Right lobe of liver (tissue), 6 donors: ENCODE results near the gene BEST4. TPM values are rescaled to one million over a fixed set of nuclear protein-coding genes. Genes with fewer than 3 reads are reported as not detected.
"Not testable (repeated sequence)": the region's sequence is repeated elsewhere in the genome, so short reads cannot be mapped to it uniquely, and the experiment has no call there.

Experiments used
- ATAC-seq, 4 donors: fragments of 200-7000 bp; cut with Tn5 transposase; one replicate each; pipeline ENCODE4 v1.9.1; 2020; ENCODE audit warnings: mild to moderate bottlenecking in 4 of 4, moderate library complexity in 4 of 4
- DNase-seq, 3 donors: peaks; one replicate each; pipeline ENCODE4 v3.0.0-alpha.2; 2020
- H3K27ac ChIP-seq, 3 donors: fragments of 200-600 bp; one replicate each; pipeline ENCODE4 v1.8.0; 2022
- H3K27me3 ChIP-seq, 2 donors: fragments of 200-600 bp; one replicate each; pipeline ENCODE4 v1.8.0; 2022
- H3K36me3 ChIP-seq, 4 donors: fragments of 200-600 bp; sonication (generic) in 1 of 4; one replicate each; pipeline versions ENCODE4 v1.5.1 to v1.8.0; 2017 to 2022; ENCODE audit warnings: control low read depth in 1 of 4
- H3K4me1 ChIP-seq, 4 donors: fragments of 200-600 bp; sonication (generic) in 1 of 4; one replicate each; pipeline versions ENCODE4 v1.5.1 to v1.8.0; 2017 to 2022; ENCODE audit warnings: control low read depth in 1 of 4
- H3K4me3 ChIP-seq, 3 donors: fragments of 200-600 bp; one replicate each; pipeline ENCODE4 v1.8.0; 2022
- H3K9me3 ChIP-seq, 4 donors: fragments of 200-600 bp; sonication (generic) in 1 of 4; one replicate each; pipeline versions ENCODE4 v1.5.1 to v1.8.0; 2017 to 2022; ENCODE audit warnings: control low read depth in 1 of 4
- POLR2A ChIP-seq: fragments of 450-650 bp; IDR thresholded peaks from one replicate; pipeline ENCODE4 v1.6.1; 2017; ENCODE audit warnings: antibody characterized with exemption, mild to moderate bottlenecking
- WGBS: methylation state at CpG from one replicate; pipeline ENCODE4 v1.1.6; 2018; ENCODE audit warnings: low coverage, low lambda C conversion rate; ENCODE audit not compliant: insufficient coverage; ENCODE audit errors: missing lambda C conversion rate; 5-methylcytosine and 5-hydroxymethylcytosine counted together
- intact Hi-C, 2 donors: fragments of 100-400 bp; cut with DNase I; formaldehyde crosslinking; loops; one replicate each; pipeline versions ENCODE4 v1.11.2 to v1.14.1; 2022
- total RNA-seq, 6 experiments: library from RNA; depleted of rRNA in 2 of 6; stranded (reverse); fragments of >200 nt in 2 of 6; fragmentation: NEBNext Ultra II Directional in 3 of 6; extraction: Animal tissue kit (Norgen Biotek cat#: 25700) in 3 of 6; gene quantifications; one replicate each; pipeline versions ENCODE4 v1.1.0 to v1.2.4, GENCODE V29; 2016 to 2023
- TF ChIP-seq, protein P1 (sequence below), 4 donors: fragments of 200-600 bp in 3 of 4; fragments of 450-650 bp in 1 of 4; IDR thresholded peaks; one replicate each; pipeline versions ENCODE4 v1.5.1 to v1.8.0; 2016 to 2022; ENCODE audit warnings: antibody characterized with exemption in 4 of 4, mild to moderate bottlenecking in 2 of 4
- donor health status: DM: no; HTN: yes; CAD: no.
- donor health status: DM: no; HTN: no; CAD: no.
- donor health status: DM: no; HTN: no; CAD: no.
- donor health status: DM: no; HTN: yes; CAD: no.
- donor health status: DM: no; HTN: yes; CAD: no.

The BEST4 gene
- total RNA-seq, 6 experiments from 2014 or later, result 0.13 to 0.32 TPM; not detected in 4

DNA sequence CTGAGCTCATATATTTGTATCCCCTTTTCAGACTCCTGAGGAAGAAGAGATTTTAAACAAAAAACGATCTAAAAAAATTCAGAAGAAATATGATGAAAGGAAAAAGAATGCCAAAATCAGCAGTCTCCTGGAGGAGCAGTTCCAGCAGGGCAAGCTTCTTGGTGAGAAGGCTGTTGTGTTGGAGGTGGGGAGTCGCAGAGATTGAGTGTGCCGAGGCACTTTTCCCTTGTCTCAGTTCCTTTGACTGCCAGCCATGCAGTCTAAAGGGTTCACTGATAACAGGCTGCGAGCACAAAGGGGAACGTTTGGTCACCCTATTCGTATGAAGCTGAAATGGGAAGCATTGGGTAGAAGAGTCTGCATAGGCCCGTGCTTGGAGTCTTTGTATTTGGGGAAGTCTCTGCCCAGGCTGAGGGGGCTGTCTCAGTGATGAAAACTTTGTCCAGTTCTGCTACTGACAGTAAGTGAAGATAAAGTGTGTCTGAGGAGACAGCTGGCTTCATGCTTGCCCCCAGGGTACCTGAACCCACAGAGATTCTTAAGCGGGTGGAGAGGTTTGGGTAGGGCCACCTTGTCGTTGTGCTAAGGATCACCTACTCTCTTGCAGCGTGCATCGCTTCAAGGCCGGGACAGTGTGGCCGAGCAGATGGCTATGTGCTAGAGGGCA, 9.9 kb downstream of the BEST4 start:
- no peak for DNase-seq
- Histone ChIP-seq H3K27me3 (no peaks in the 10 kb centered on the region), H3K36me3 (peaks cover 4 to 27% (median 14%) of the 10 kb centered on the region in 4 donors), H3K4me3 (no peak overlapping the region), H3K27ac (no peak overlapping the region), H3K4me1 (peaks cover 0 to 13% (median 2%) of the 10 kb centered on the region in 4 donors), H3K9me3 (no peaks in the 10 kb centered on the region)
- TF ChIP-seq POLR2A, result no peak
- WGBS, result 73% methylated on average over 11 of the region's 13 CpGs
- no peak for ATAC-seq
- intact Hi-C loops, result no loop called here

GRCh38 chr1:44777547-44777946, 10.4 kb downstream of the BEST4 start:
- no peak for ATAC-seq
- no peak for TF ChIP-seq POLR2A
- TF ChIP-seq, protein P1, sequence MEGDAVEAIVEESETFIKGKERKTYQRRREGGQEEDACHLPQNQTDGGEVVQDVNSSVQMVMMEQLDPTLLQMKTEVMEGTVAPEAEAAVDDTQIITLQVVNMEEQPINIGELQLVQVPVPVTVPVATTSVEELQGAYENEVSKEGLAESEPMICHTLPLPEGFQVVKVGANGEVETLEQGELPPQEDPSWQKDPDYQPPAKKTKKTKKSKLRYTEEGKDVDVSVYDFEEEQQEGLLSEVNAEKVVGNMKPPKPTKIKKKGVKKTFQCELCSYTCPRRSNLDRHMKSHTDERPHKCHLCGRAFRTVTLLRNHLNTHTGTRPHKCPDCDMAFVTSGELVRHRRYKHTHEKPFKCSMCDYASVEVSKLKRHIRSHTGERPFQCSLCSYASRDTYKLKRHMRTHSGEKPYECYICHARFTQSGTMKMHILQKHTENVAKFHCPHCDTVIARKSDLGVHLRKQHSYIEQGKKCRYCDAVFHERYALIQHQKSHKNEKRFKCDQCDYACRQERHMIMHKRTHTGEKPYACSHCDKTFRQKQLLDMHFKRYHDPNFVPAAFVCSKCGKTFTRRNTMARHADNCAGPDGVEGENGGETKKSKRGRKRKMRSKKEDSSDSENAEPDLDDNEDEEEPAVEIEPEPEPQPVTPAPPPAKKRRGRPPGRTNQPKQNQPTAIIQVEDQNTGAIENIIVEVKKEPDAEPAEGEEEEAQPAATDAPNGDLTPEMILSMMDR (IDR thresholded peaks at IDR 0.05), result no peak
- H3K27ac ChIP-seq, result no peak overlapping the region
- peaks cover 0 to 13% (median 2%) of the 10 kb centered on the region in 4 donors for H3K4me1 ChIP-seq
- no peak overlapping the region for H3K4me3 ChIP-seq
- H3K36me3 ChIP-seq, result peaks cover 4 to 27% (median 14%) of the 10 kb centered on the region in 4 donors
- intact Hi-C loops, result no loop called here
- 60% methylated on average over 9 of the region's 14 CpGs for WGBS
- no peak for DNase-seq
- no peaks in the 10 kb centered on the region for H3K9me3 ChIP-seq
- H3K27me3 ChIP-seq, result no peaks in the 10 kb centered on the region

- H3K4me3 ChIP-seq, result peak overlapping the region; percentile 89 to 94 (median 91)
- DNase-seq, result no peak
- no peaks in the 10 kb centered on the region for H3K9me3 ChIP-seq
- no peak for ATAC-seq
- TF ChIP-seq POLR2A, result no peak
- peaks cover 4 to 27% (median 14%) of the 10 kb centered on the region in 4 donors for H3K36me3 ChIP-seq
- no peak overlapping the region for H3K27ac ChIP-seq
- 40% methylated on average over 9 of the region's 12 CpGs for WGBS
- peaks cover 0 to 13% (median 2%) of the 10 kb centered on the region in 4 donors for H3K4me1 ChIP-seq
- no peaks in the 10 kb centered on the region for H3K27me3 ChIP-seq
- intact Hi-C loops, result no loop called here
These were observed 11.3 kb downstream of the BEST4 start for GRCh38 chr1:44776730-44777068.

GRCh38 chr1:44775930-44776729, 11.8 kb downstream of the BEST4 start:
- ATAC-seq, result no peak
- peak in 1 of 3 donors; percentile 56 for DNase-seq
- 34% methylated on average over 10 of the region's 36 CpGs for WGBS
- Histone ChIP-seq H3K4me3 (peak overlapping the region; percentile 89 to 94 (median 91)), H3K36me3 (peaks cover 4 to 27% (median 14%) of the 10 kb centered on the region in 4 donors), H3K9me3 (no peaks in the 10 kb centered on the region), H3K4me1 (peaks cover 0 to 13% (median 2%) of the 10 kb centered on the region in 4 donors), H3K27me3 (no peaks in the 10 kb centered on the region), H3K27ac (peak overlapping the region; percentile 78 to 93 (median 85))
- TF ChIP-seq, protein P1 (IDR thresholded peaks at IDR 0.05), result no peak
- no peak for TF ChIP-seq POLR2A
- intact Hi-C loops, result no loop called here

DNA sequence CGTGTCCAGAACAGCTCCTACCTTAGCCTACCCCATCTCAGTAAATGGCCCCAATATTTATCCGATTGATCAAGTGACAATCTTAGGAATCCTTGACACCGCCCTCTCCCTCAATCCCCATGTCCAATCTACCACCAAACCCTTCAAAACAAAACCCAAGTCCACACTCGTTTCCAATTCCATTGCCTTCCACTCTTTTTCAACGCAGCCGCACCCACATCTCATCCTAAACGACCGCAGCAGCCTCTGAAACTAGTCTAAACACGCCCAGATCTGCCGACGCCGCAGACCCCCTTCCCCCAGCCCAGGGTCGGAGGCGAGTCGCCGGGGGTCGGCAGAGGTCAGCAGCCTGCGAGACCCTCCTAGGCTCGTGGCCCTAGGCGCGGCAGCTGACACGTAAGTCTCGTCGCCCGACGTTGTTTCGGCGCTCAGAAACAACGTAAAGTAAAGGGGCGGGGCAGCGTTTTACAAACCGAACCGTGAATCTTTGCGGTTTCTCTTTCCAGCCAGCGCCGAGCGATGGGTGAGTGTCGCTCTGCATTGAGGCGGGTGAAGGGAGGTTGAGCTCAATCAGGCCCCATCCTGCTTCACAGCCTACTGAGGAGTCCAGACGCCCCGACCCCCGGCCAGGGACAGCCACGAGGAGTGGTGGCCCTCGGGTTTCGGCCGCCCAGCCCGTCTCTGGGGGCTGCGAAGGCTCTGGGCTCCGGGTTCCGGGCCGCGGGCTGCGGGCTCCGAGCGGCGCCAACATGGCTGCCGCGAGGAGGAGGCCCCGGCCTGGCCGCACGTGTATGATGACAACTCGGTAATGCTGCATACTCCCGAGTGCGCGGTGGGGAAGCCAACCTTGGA, 12.7 kb downstream of the BEST4 start, which contains the start of gene RPS8:
RPS8 (plus strand) TSS at position 463 of the 852 bp plus-strand sequence; CDS start at position 520, 57 bp downstream.
- H3K27ac ChIP-seq, result peak within 1 kb of the TSS; percentile 78 to 93 (median 85)
- H3K4me3 ChIP-seq, result peak within 1 kb of the TSS; percentile 89 to 94 (median 91)
- H3K4me1 ChIP-seq, result peaks cover 0 to 13% (median 2%) of the 10 kb centered on the region in 4 donors
- TF ChIP-seq POLR2A, result peak; percentile 94
- TF ChIP-seq, protein P1 (IDR thresholded peaks at IDR 0.05), result no peak
- intact Hi-C loops, result no loop called here
- peaks cover 4 to 25% (median 14%) of the 10 kb centered on the region in 4 donors for H3K36me3 ChIP-seq
- 0% methylated on average over 29 of the region's 65 CpGs for WGBS
- DNase-seq (peak; percentile 89 to 93 (median 90)), ATAC-seq (peak; percentile 91 to 96 (median 94))
- H3K9me3 ChIP-seq, result no peaks in the 10 kb centered on the region
- no peaks in the 10 kb centered on the region for H3K27me3 ChIP-seq

GRCh38 chr1:44766421-44766820, 21.5 kb downstream of the BEST4 start:
- H3K4me1 ChIP-seq, H3K36me3 ChIP-seq, H3K27me3 ChIP-seq, H3K4me3 ChIP-seq, intact Hi-C loops, H3K9me3 ChIP-seq, DNase-seq, ATAC-seq, H3K27ac ChIP-seq: not testable (repeated sequence)
- 92% methylated on average over 2 of the region's 6 CpGs for WGBS
